Measurements from ENCODE around the gene DAB2IP. TPM values are rescaled to one million over a fixed set of nuclear protein-coding genes. Genes with fewer than 3 reads are reported as not detected.

The DAB2IP gene
- total and polyA plus RNA-seq, 9 donors = 26.3 to 49.0 (median 39.3) TPM

DNA sequence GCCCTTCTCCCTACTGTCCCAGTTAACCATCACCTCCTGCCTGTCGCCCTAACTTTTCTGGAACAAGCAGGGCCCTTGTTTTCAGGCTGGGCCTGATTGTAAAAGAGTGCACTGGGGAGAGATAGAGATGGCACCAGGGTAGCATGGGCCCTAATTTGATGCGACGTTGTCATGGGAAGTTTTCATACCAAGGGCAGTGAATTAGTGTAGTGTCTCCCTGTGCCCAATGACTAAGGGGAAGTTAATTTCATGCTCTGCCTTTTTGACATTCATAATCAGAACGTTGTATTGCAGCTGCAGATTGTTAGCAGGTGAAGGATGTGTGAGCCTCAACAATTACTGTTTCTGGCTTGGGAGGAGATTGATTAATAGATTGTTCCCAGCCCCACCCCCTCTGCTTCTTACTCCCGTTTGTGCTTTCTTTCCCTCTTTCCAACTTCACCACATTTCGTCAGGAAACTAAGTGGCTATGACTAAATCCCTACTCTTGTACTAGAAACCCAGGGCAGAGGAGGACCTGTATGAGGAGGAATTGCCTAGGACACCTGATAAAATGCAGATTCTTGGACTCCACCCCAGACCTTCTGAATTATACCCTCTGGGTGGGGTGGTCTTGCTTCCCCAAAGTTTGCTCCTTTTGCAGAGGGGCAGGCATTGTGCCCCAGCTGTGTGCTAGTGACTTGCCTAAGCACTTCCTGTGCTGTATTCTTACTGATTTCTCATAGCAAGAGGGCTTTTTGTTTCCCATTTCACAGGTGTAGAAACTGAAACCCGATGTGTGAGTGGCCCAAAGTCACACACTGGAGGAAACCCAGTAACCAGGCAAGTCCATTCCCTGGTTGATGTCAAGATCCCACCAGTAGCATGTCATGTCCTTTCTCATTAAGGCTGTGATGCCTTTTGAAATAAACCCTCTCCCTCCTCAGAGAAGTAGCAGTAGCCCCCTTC, 56.3 kb downstream of the DAB2IP start:
- 90% methylated on average over 3 of the region's 7 CpGs for WGBS (ENCODE audit: insufficient coverage)
- Histone ChIP-seq H3K4me1 (ENCODE audit: control insufficient read depth, insufficient read depth, low read length) (peaks cover 32% of the 10 kb centered on the region), H3K9me3 (replicated peaks; ENCODE audit: control insufficient read depth, low read depth, low read length) (no peaks in the 10 kb centered on the region), H3K27ac (ENCODE audit: low read length) (no peak overlapping the region), H3K27me3 (ENCODE audit: control insufficient read depth, insufficient read depth, low read length) (no peaks in the 10 kb centered on the region), H3K36me3 (ENCODE audit: control insufficient read depth, insufficient read depth, low read length) (peaks cover 13% of the 10 kb centered on the region), H3K4me3 (ENCODE audit: low read length) (no peak overlapping the region)
- DNase-seq = no peak

DNA sequence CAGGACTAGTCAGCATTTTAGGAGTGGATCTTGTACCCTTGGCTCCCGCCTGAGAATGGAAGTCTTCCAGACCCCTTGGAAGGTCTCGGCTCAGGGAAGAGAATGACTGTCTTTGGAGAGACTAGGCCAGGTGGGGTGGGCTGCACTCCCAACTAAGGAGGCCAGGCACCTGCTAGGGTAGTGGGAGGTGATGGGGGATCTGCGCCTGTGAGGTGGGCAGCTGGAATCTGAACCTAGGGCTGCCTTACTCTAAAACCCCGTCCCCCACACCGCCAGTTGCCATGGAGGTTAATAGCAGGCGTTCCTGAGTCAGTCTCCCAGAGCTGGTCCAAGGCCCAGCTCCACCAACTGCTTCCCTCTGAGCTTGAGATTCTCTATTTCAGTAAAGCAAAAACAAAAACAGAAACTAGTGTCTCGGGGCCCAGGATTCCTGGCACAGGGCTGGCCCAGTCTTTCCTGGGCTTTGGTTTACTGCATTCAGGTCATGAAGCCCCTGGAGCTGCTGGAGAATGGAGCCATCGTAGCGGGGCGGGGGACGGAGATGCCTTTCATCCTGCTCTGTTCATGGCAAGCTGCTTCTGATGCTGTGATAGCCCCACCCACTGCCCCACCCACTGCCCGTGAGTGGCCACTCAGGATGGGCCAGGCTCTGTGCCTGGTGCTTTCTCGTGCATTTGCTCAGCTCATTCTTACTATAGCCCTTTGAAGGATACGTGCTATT, 57.5 kb downstream of the DAB2IP start:
- DNase-seq = no peak
- 67% methylated on average over 12 of the region's 14 CpGs for WGBS (ENCODE audit: insufficient coverage)
- Histone ChIP-seq H3K27ac (ENCODE audit: low read length) (no peak overlapping the region), H3K9me3 (replicated peaks; ENCODE audit: control insufficient read depth, low read depth, low read length) (no peaks in the 10 kb centered on the region), H3K27me3 (ENCODE audit: control insufficient read depth, insufficient read depth, low read length) (no peaks in the 10 kb centered on the region), H3K36me3 (ENCODE audit: control insufficient read depth, insufficient read depth, low read length) (peaks cover 16% of the 10 kb centered on the region), H3K4me1 (ENCODE audit: control insufficient read depth, insufficient read depth, low read length) (peaks cover 43% of the 10 kb centered on the region), H3K4me3 (ENCODE audit: low read length) (no peak overlapping the region)

DNA sequence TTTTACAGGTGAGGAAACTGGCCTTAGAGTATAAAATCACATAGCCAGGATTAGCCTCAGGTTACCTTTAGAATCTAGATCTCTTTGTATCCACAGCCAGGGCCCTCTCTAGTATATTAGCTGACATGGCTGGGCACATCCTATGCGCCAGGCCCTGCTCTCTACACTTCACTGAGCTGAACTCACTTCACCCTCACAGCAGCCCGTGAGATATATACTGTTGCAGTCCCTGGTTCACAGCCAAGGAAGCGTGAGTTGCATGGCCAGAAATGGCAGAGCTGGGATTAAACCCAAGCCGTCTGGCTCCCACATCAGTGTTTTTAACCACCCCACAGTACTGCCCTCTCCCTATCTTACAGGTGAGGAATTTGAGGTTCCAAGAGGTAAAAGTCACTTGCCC, 58.4 kb downstream of the DAB2IP start:
- peaks cover 21% of the 10 kb centered on the region for H3K36me3 ChIP-seq (ENCODE audit: control insufficient read depth, insufficient read depth, low read length)
- H3K27me3 ChIP-seq (ENCODE audit: control insufficient read depth, insufficient read depth, low read length) = no peaks in the 10 kb centered on the region
- peaks cover 45% of the 10 kb centered on the region for H3K4me1 ChIP-seq (ENCODE audit: control insufficient read depth, insufficient read depth, low read length)
- H3K9me3 ChIP-seq (replicated peaks; ENCODE audit: control insufficient read depth, low read depth, low read length) = no peaks in the 10 kb centered on the region
- H3K4me3 ChIP-seq (ENCODE audit: low read length) = no peak overlapping the region
- WGBS (ENCODE audit: insufficient coverage) = no CpG with 5 or more reads among the region's 4 CpGs
- DNase-seq = peak; percentile 64
- H3K27ac ChIP-seq (ENCODE audit: low read length) = no peak overlapping the region

DNA sequence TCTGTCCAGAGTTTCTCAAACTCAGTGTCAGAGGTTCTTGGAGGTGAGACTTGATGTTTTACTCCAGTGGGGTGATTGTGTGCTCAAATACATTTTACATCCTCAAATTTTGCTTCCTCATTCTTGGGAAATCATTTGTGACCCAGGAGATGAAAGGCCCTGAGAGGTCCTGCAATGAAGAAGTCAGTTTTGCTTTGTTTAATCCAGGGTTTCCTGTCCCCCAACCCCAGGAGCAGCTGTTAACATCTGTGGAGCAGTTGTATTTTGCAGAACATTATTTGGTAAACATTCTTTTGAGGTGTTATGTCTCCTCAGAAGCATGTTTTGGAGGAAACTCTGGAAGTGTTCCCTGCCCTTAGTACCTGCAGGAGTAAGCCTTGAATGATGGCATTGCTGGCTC, 59.8 kb downstream of the DAB2IP start:
- DNase-seq = no peak
- Histone ChIP-seq H3K9me3 (replicated peaks; ENCODE audit: control insufficient read depth, low read depth, low read length) (no peaks in the 10 kb centered on the region), H3K36me3 (ENCODE audit: control insufficient read depth, insufficient read depth, low read length) (peaks cover 27% of the 10 kb centered on the region), H3K27me3 (ENCODE audit: control insufficient read depth, insufficient read depth, low read length) (no peaks in the 10 kb centered on the region), H3K4me1 (ENCODE audit: control insufficient read depth, insufficient read depth, low read length) (peaks cover 50% of the 10 kb centered on the region), H3K4me3 (ENCODE audit: low read length) (no peak overlapping the region), H3K27ac (ENCODE audit: low read length) (no peak overlapping the region)

DNA sequence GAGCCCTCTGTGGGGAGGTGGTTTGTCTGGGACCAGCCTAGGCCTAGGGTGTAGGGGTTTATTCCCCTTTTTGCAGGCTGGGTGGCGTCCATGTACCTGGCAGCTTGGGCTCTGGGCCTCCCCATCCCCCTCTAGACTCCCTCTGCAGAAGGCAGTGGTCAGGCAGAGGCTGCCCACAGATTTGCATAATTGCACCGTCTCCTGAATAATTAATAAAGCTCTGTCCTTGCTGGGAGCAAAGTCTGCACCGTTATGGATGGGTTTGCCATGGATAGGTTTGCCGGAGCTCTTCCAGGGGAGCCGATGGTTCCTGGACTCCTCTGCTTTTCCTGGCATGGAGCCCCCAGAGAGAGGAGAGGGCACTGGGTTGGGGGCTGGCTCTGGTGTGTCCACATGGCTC, 60.4 kb downstream of the DAB2IP start:
- peaks cover 53% of the 10 kb centered on the region for H3K4me1 ChIP-seq (ENCODE audit: control insufficient read depth, insufficient read depth, low read length)
- H3K27me3 ChIP-seq (ENCODE audit: control insufficient read depth, insufficient read depth, low read length) = no peaks in the 10 kb centered on the region
- DNase-seq = no peak
- H3K9me3 ChIP-seq (replicated peaks; ENCODE audit: control insufficient read depth, low read depth, low read length) = no peaks in the 10 kb centered on the region
- peaks cover 27% of the 10 kb centered on the region for H3K36me3 ChIP-seq (ENCODE audit: control insufficient read depth, insufficient read depth, low read length)
- H3K4me3 ChIP-seq (ENCODE audit: low read length) = no peak overlapping the region
- WGBS (ENCODE audit: insufficient coverage) = 98% methylated on average over 4 of the region's 5 CpGs
- no peak overlapping the region for H3K27ac ChIP-seq (ENCODE audit: low read length)

DNA sequence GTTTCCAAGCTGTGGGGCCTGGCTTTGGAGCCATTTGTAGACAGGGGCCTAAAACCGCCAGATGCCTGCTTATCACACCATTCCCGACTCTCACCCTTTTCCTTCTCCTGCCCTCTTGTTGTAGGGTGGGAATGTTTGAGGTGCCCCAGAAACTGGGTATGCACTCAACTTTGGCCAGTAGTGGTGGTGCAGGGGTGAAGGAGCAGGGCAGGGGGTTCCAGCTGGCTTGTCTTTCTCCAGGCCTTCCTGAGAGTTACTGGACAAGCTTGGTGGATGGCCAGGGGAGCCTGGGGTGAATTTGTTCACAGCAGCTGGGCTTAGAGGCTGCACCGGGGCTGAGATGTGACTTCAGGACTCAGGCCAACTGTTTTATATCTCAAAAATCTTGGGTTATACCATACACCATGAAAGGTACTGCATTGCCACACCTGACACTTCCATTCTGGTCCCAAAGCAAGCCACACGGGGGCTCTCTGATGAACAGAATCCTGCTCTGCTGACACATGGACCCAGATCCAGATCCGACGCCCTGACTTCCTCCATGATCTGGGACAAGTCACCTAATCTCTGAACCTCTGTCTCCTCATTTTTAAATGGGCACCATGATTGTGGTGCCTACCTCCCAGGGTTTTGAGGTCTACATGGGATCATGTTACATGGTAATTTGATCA, 62.1 kb downstream of the DAB2IP start:
- Histone ChIP-seq H3K36me3 (ENCODE audit: control insufficient read depth, insufficient read depth, low read length) (peaks cover 24% of the 10 kb centered on the region), H3K4me1 (ENCODE audit: control insufficient read depth, insufficient read depth, low read length) (peaks cover 64% of the 10 kb centered on the region), H3K27ac (ENCODE audit: low read length) (no peak overlapping the region), H3K4me3 (ENCODE audit: low read length) (no peak overlapping the region), H3K27me3 (ENCODE audit: control insufficient read depth, insufficient read depth, low read length) (no peaks in the 10 kb centered on the region), H3K9me3 (replicated peaks; ENCODE audit: control insufficient read depth, low read depth, low read length) (no peaks in the 10 kb centered on the region)
- WGBS (ENCODE audit: insufficient coverage) = 56% methylated on average over 2 of the region's 6 CpGs
- no peak for DNase-seq

DNA sequence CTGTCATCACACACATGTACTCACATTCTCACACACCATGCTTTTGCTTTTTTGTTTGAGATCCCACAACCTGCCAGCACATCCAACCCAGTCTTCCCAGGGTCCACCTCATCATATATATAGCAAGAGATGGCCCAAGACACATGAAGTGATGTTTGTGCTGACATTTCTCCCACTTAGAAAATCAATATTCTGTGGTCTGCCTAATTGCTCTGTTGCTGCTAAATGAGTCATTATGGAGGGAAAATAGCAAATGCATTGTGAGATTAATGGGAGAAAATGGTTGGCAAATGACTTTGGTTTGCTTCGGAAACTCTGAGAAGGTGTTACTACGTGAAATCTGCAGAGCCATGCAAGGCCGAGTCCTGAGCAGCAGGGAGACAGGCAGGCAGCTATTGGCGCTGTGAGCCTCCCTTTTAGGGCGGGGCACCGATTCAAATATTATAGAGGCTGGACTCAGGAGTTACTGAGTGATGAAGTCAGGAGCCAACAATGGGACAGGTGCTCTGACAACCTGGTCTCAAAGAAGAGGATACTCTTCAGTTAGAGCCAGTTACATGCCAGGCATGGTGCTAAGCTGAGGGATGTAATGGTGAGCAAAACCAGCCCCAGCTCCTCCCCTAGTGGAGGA, 62.8 kb downstream of the DAB2IP start:
- Histone ChIP-seq H3K9me3 (replicated peaks; ENCODE audit: control insufficient read depth, low read depth, low read length) (no peaks in the 10 kb centered on the region), H3K4me3 (ENCODE audit: low read length) (no peak overlapping the region), H3K27me3 (ENCODE audit: control insufficient read depth, insufficient read depth, low read length) (no peaks in the 10 kb centered on the region), H3K36me3 (ENCODE audit: control insufficient read depth, insufficient read depth, low read length) (peaks cover 21% of the 10 kb centered on the region), H3K4me1 (ENCODE audit: control insufficient read depth, insufficient read depth, low read length) (peaks cover 64% of the 10 kb centered on the region), H3K27ac (ENCODE audit: low read length) (no peak overlapping the region)
- no peak for DNase-seq
- 88% methylated on average over 6 of the region's 6 CpGs for WGBS (ENCODE audit: insufficient coverage)

DNA sequence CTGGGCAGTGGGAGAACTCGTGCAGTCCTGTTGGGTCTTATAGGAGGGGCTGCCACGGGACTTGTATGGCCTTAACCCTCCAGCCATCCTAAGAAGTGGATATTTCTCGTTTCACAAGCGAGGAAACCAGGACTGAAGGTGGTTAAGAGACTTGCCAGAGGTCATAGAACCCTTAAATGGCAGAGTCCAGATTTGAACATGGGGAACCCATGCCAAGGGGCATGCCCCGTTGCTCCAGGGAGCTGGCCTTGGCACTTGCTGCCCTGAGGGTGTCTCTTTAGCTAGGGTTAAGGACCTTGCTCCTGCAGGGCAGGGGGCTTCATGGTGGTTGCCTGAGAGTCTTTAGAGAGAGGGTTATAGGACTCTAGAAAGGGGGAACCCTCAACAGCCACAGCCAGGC, 63.4 kb downstream of the DAB2IP start:
- no peak for DNase-seq

DNA sequence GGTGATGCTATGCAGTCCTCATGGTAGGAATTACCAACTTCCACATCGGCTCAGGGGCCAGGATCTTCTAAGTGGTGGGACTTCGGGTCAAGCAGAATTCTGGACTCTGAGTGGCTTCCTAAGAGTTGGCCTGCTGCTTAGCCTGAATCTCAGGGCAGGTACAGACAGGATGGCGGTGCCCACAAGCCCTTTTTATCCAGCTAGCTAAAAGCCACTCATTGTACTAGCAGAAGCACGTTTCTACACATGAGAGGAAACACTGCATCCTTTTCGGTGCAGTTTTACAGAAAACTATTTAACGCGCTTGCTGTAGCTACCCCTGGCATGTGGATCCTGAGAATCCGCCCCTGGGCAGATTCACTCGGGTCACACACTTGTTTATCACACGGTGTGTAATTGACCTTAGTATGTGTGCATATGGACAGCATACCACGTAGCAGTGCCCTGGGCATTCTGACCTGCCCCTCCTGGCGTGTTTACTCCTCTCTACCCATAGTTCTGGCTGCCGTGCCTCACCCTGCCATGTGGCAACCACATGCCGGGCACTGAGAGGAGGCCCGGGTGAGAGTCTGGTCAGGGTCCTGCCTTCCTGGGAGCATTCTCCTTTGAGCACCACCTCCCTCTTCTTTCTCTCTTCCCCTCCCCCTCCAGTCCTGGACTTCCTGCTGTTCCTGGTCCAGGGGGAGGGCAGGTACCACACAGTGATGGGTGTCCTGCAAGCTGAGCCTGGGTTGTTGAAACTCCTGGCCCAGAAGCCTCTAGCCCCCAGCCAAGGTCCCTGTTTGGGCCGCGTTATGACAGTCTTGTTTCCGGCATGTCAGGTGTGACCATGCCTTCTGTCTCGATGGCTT, 65.9 kb downstream of the DAB2IP start:
- peaks cover 76% of the 10 kb centered on the region for H3K4me1 ChIP-seq (ENCODE audit: control insufficient read depth, insufficient read depth, low read length)
- H3K36me3 ChIP-seq (ENCODE audit: control insufficient read depth, insufficient read depth, low read length) = peaks cover 14% of the 10 kb centered on the region
- WGBS (ENCODE audit: insufficient coverage) = 77% methylated on average over 18 of the region's 19 CpGs
- DNase-seq = no peak
- no peaks in the 10 kb centered on the region for H3K27me3 ChIP-seq (ENCODE audit: control insufficient read depth, insufficient read depth, low read length)
- no peaks in the 10 kb centered on the region for H3K9me3 ChIP-seq (replicated peaks; ENCODE audit: control insufficient read depth, low read depth, low read length)
- H3K27ac ChIP-seq (ENCODE audit: low read length) = peak overlapping the region; percentile 65
- no peak overlapping the region for H3K4me3 ChIP-seq (ENCODE audit: low read length)

More for the DNA sequence above, 63.4 kb downstream of the DAB2IP start:
- peaks cover 64% of the 10 kb centered on the region for H3K4me1 ChIP-seq (ENCODE audit: control insufficient read depth, insufficient read depth, low read length)
- no peaks in the 10 kb centered on the region for H3K27me3 ChIP-seq (ENCODE audit: control insufficient read depth, insufficient read depth, low read length)
- H3K4me3 ChIP-seq (ENCODE audit: low read length) = no peak overlapping the region
- no peaks in the 10 kb centered on the region for H3K9me3 ChIP-seq (replicated peaks; ENCODE audit: control insufficient read depth, low read depth, low read length)
- H3K36me3 ChIP-seq (ENCODE audit: control insufficient read depth, insufficient read depth, low read length) = peaks cover 21% of the 10 kb centered on the region
- H3K27ac ChIP-seq (ENCODE audit: low read length) = no peak overlapping the region
- WGBS (ENCODE audit: insufficient coverage) = 78% methylated on average over 5 of the region's 5 CpGs

Measured in muscle of leg (tissue), 11 donors.